ENCODE data around the gene DYNLT1.

Gene DYNLT1

GRCh38 chr6:158604048-158604406, 40.5 kb downstream of the DYNLT1 start:
- Mint-ChIP-seq H3K4me3 (no peak overlapping the region), H3K27me3 (no peaks in the 10 kb centered on the region), H3K36me3 (peaks cover 48% of the 10 kb centered on the region), H3K9me3 (peaks cover 3% of the 10 kb centered on the region), H3K27ac (no peak overlapping the region), H3K4me1 (peaks cover 4% of the 10 kb centered on the region)
- no peak for DNase-seq
- CTCF ChIA-PET, result interaction anchor here (0.7 to 2.5 kb wide), 5 partner anchors 26 to 390 kb away, joined by 4 to 12 read pairs (median 4); no protein-coding TSS in a partner anchor

GRCh38 chr6:158603261-158604047, 41.1 kb downstream of the DYNLT1 start:
- no peak for DNase-seq
- no peaks in the 10 kb centered on the region for H3K27me3 Mint-ChIP-seq

GRCh38 chr6:158599635-158600034, 44.9 kb downstream of the DYNLT1 start:
- Mint-ChIP-seq H3K27ac (no peak overlapping the region), H3K27me3 (no peaks in the 10 kb centered on the region), H3K36me3 (peaks cover 45% of the 10 kb centered on the region), H3K4me1 (no peaks in the 10 kb centered on the region), H3K9me3 (no peaks in the 10 kb centered on the region), H3K4me3 (no peak overlapping the region)
- DNase-seq, result no peak
- CTCF ChIA-PET, result interaction anchor here (0.9 kb wide), 1 partner anchor 378 kb away, joined by 3 read pairs; no protein-coding TSS in a partner anchor

More at GRCh38 chr6:158603261-158604047, 41.1 kb downstream of the DYNLT1 start:
- Mint-ChIP-seq H3K4me1 (peaks cover 4% of the 10 kb centered on the region), H3K9me3 (peaks cover 3% of the 10 kb centered on the region), H3K36me3 (peaks cover 44% of the 10 kb centered on the region), H3K4me3 (no peak overlapping the region), H3K27ac (no peak overlapping the region)
- CTCF ChIA-PET, result interaction anchor here (0.7 to 1.3 kb wide), 4 partner anchors 27 to 389 kb away, joined by 4 to 10 read pairs (median 4); no protein-coding TSS in a partner anchor

GRCh38 chr6:158597565-158597964, 47.0 kb downstream of the DYNLT1 start:
- Mint-ChIP-seq H3K36me3 (peaks cover 48% of the 10 kb centered on the region), H3K27ac (no peak overlapping the region), H3K4me3 (no peak overlapping the region), H3K27me3 (no peaks in the 10 kb centered on the region), H3K9me3 (no peaks in the 10 kb centered on the region), H3K4me1 (no peaks in the 10 kb centered on the region)
- CTCF ChIA-PET, result interaction anchor here (0.9 kb wide), 1 partner anchor 12 kb away, joined by 3 read pairs; no protein-coding TSS in a partner anchor
- no peak for DNase-seq

GRCh38 chr6:158596861-158597260, 47.7 kb downstream of the DYNLT1 start:
- no peaks in the 10 kb centered on the region for H3K27me3 Mint-ChIP-seq
- no peak overlapping the region for H3K4me3 Mint-ChIP-seq
- CTCF ChIA-PET, result interaction anchor here (0.8 to 0.9 kb wide), 2 partner anchors 12 to 379 kb away, joined by 3 read pairs; no protein-coding TSS in a partner anchor
- no peak for DNase-seq
- H3K4me1 Mint-ChIP-seq, result no peaks in the 10 kb centered on the region
- H3K36me3 Mint-ChIP-seq, result peaks cover 45% of the 10 kb centered on the region
- no peaks in the 10 kb centered on the region for H3K9me3 Mint-ChIP-seq
- H3K27ac Mint-ChIP-seq, result no peak overlapping the region

- Mint-ChIP-seq H3K36me3 (peaks cover 57% of the 10 kb centered on the region), H3K27ac (no peak overlapping the region), H3K9me3 (no peaks in the 10 kb centered on the region), H3K27me3 (no peaks in the 10 kb centered on the region), H3K4me3 (no peak overlapping the region), H3K4me1 (no peaks in the 10 kb centered on the region)
- CTCF ChIA-PET, result interaction anchor here (0.7 to 2.6 kb wide), 4 partner anchors 10 to 381 kb away, joined by 3 to 9 read pairs (median 6); no protein-coding TSS in a partner anchor
- peak; percentile 38 for DNase-seq
Measured at GRCh38 chr6:158595223-158595622, 49.3 kb downstream of the DYNLT1 start.

- no peak for DNase-seq
- H3K27me3 Mint-ChIP-seq, result no peaks in the 10 kb centered on the region
- no peaks in the 10 kb centered on the region for H3K4me1 Mint-ChIP-seq
- no peak overlapping the region for H3K27ac Mint-ChIP-seq
- H3K36me3 Mint-ChIP-seq, result peaks cover 57% of the 10 kb centered on the region
- no peaks in the 10 kb centered on the region for H3K9me3 Mint-ChIP-seq
- no peak overlapping the region for H3K4me3 Mint-ChIP-seq
- CTCF ChIA-PET, result no interaction called here
Measured at GRCh38 chr6:158593670-158594069, 50.9 kb downstream of the DYNLT1 start.

- no peak for DNase-seq
- Mint-ChIP-seq H3K4me1 (no peaks in the 10 kb centered on the region), H3K4me3 (no peak overlapping the region), H3K9me3 (no peaks in the 10 kb centered on the region), H3K27me3 (no peaks in the 10 kb centered on the region), H3K36me3 (peaks cover 66% of the 10 kb centered on the region), H3K27ac (no peak overlapping the region)
- CTCF ChIA-PET, result interaction anchor here (1.3 kb wide), 1 partner anchor 371 kb away, joined by 4 read pairs; no protein-coding TSS in a partner anchor
Measured at GRCh38 chr6:158591810-158592209, 52.7 kb downstream of the DYNLT1 start.

- DNase-seq, result no peak
- Mint-ChIP-seq H3K27me3 (no peaks in the 10 kb centered on the region), H3K36me3 (peaks cover 68% of the 10 kb centered on the region), H3K27ac (no peak overlapping the region), H3K4me1 (no peaks in the 10 kb centered on the region), H3K4me3 (no peak overlapping the region), H3K9me3 (no peaks in the 10 kb centered on the region)
- CTCF ChIA-PET, result interaction anchor here (1.3 kb wide), 1 partner anchor 370 kb away, joined by 4 read pairs; no protein-coding TSS in a partner anchor
Measured at GRCh38 chr6:158591134-158591809, 53.3 kb downstream of the DYNLT1 start.

GRCh38 chr6:158589366-158589765, 55.2 kb downstream of the DYNLT1 start:
- peaks cover 68% of the 10 kb centered on the region for H3K36me3 Mint-ChIP-seq
- no peak for DNase-seq
- no peak overlapping the region for H3K4me3 Mint-ChIP-seq
- no peak overlapping the region for H3K27ac Mint-ChIP-seq
- H3K27me3 Mint-ChIP-seq, result no peaks in the 10 kb centered on the region
- CTCF ChIA-PET, result no interaction called here
- H3K9me3 Mint-ChIP-seq, result no peaks in the 10 kb centered on the region
- no peaks in the 10 kb centered on the region for H3K4me1 Mint-ChIP-seq

- peaks cover 68% of the 10 kb centered on the region for H3K36me3 Mint-ChIP-seq
- no peaks in the 10 kb centered on the region for H3K27me3 Mint-ChIP-seq
- no peak overlapping the region for H3K4me3 Mint-ChIP-seq
- DNase-seq, result no peak
- CTCF ChIA-PET, result no interaction called here
- H3K9me3 Mint-ChIP-seq, result no peaks in the 10 kb centered on the region
- no peak overlapping the region for H3K27ac Mint-ChIP-seq
- H3K4me1 Mint-ChIP-seq, result no peaks in the 10 kb centered on the region
Measured at GRCh38 chr6:158586652-158587051, 57.9 kb downstream of the DYNLT1 start.
